HCT116 (cell line): ENCODE measurements around the gene TM4SF20. TPM values are rescaled to one million over a fixed set of nuclear protein-coding genes. Genes with fewer than 3 reads are reported as not detected.

ENCODE experiments used
- ATAC-seq: fragments of 200-7000 bp; cut with Tn5 transposase; 2 replicates; pipeline ENCODE4 v1.9.1; 2020; ENCODE audit warnings: mild to moderate bottlenecking, moderate library complexity
- BruUV-seq: library from RNA; stranded (reverse); fragments of 400-500 nt; replicated peaks from 2 replicates; lab custom pipeline; 2021; lab: Mats Ljungman, UMichigan
- CTCF ChIA-PET: fragments of 300-600 bp; sonication (Branson Sonifier 250); formaldehyde crosslinking; loops from one replicate; lab custom pipeline; 2021; ENCODE audit warnings: antibody characterized with exemption; lab: Charles Lee
- POLR2A ChIA-PET: fragments of 300-600, 350-600 bp; sonication (Branson Sonifier 250); formaldehyde crosslinking; loops from one replicate; lab custom pipeline; 2021; ENCODE audit warnings: antibody characterized with exemption; lab: Charles Lee
- RAD21 ChIA-PET, 2 experiments: fragments of 300-600 bp; sonication (Branson Sonifier 250); formaldehyde crosslinking; loops; one replicate each; lab custom pipeline; 2023; ENCODE audit warnings: low total read pairs in 2 of 2; ENCODE audit not compliant: uncharacterized antibody in 2 of 2, unreplicated experiment in 2 of 2, low non-redundant PET in 1 of 2; lab: Charles Lee
- DNase-seq: peaks from one replicate; pipeline ENCODE4 v3.0.0-alpha.2; 2010; ENCODE audit warnings: low read depth, low spot score
- H2AFZ ChIP-seq: fragments of 200-600 bp; shearing (Covaris generic), sonication (generic); 2 replicates; pipeline ENCODE4 v1.6.1; 2017; ENCODE audit warnings: low read depth, mixed run types, mixed read lengths, antibody characterized with exemption, low read length; ENCODE audit not compliant: poor library complexity, severe bottlenecking
- H3K27ac ChIP-seq: 2 replicates; pipeline ENCODE4 v1.5.1; 2012; ENCODE audit warnings: low read depth, low read length
- H3K27me3 ChIP-seq: fragments of 200-600 bp; sonication (generic); 2 replicates; pipeline ENCODE4 v1.6.1; 2016; ENCODE audit warnings: mixed run types, low read length, mixed read lengths; ENCODE audit not compliant: insufficient read depth
- H3K36me3 ChIP-seq, 2 experiments: fragments of 200-500 bp in 1 of 2; fragments of 200-600 bp in 1 of 2; sonication (Bioruptor generic) in 1 of 2; sonication (generic) in 1 of 2; 2 replicates each; pipeline versions ENCODE4 v1.5.1 to v1.6.1; 2014 to 2016; ENCODE audit warnings: low read length in 2 of 2, inconsistent platforms in 1 of 2, mixed read lengths in 1 of 2, mixed run types in 1 of 2; ENCODE audit not compliant: insufficient read depth in 2 of 2, control insufficient read depth in 1 of 2
- H3K4me1 ChIP-seq, 2 experiments: fragments of 200-600 bp in 1 of 2; sonication (generic) in 1 of 2; 2 replicates each; pipeline versions ENCODE4 v1.5.1 to v1.6.1; 2012 to 2017; ENCODE audit warnings: low read length in 2 of 2, inconsistent platforms in 1 of 2, mild to moderate bottlenecking in 1 of 2, mixed read lengths in 1 of 2, mixed run types in 1 of 2, moderate library complexity in 1 of 2; ENCODE audit not compliant: insufficient read depth in 2 of 2, control insufficient read depth in 1 of 2
- H3K4me2 ChIP-seq: fragments of 200-600 bp; sonication (generic); 2 replicates; pipeline ENCODE4 v1.6.1; 2017; ENCODE audit warnings: mixed run types, low read length, mixed read lengths
- H3K4me3 ChIP-seq, 2 experiments: fragments of 200-600 bp in 1 of 2; sonication (generic) in 1 of 2; replicated peaks in 1 of 2; 2 replicates each; pipeline ENCODE4 v1.5.1; 2011 to 2016; ENCODE audit warnings: low read length in 2 of 2, control low read depth in 1 of 2, low read depth in 1 of 2, mild to moderate bottlenecking in 1 of 2, mixed read lengths in 1 of 2, mixed run types in 1 of 2
- H3K79me2 ChIP-seq: fragments of 200-600 bp; sonication (generic); 2 replicates; pipeline ENCODE4 v1.6.1; 2017; ENCODE audit warnings: mild to moderate bottlenecking, mixed run types, low read length, moderate library complexity, mixed read lengths; ENCODE audit not compliant: insufficient read depth
- H3K9ac ChIP-seq: fragments of 200-600 bp; sonication (generic); 2 replicates; pipeline ENCODE4 v1.6.1; 2016; ENCODE audit warnings: low read length, mixed read lengths
- H3K9me2 ChIP-seq: fragments of 200-600 bp; sonication (generic), shearing (Covaris generic); 2 replicates; pipeline ENCODE4 v1.6.1; 2017; ENCODE audit warnings: mixed run types, mild to moderate bottlenecking, moderate library complexity; ENCODE audit not compliant: insufficient read depth
- H3K9me3 ChIP-seq, 2 experiments: fragments of 200-500 bp in 1 of 2; fragments of 200-600 bp in 1 of 2; sonication (Bioruptor generic) in 1 of 2; sonication (generic) in 1 of 2; 2 replicates each; pipeline ENCODE4 v1.6.1; 2014 to 2017; ENCODE audit warnings: low read length in 2 of 2, mixed read lengths in 2 of 2, inconsistent platforms in 1 of 2, low read depth in 1 of 2, mild to moderate bottlenecking in 1 of 2, mixed run types in 1 of 2, moderate library complexity in 1 of 2; ENCODE audit not compliant: control insufficient read depth in 1 of 2, insufficient read depth in 1 of 2
- H4K20me1 ChIP-seq: fragments of 200-600 bp; sonication (generic), shearing (Covaris generic); 2 replicates; pipeline ENCODE4 v1.6.1; 2017; ENCODE audit warnings: mixed run types, mild to moderate bottlenecking, moderate library complexity; ENCODE audit not compliant: insufficient read depth
- CBX3 ChIP-seq: IDR thresholded peaks from 2 replicates; pipeline ENCODE4 v1.6.1; 2012; ENCODE audit warnings: low read depth
- CEBPB ChIP-seq: IDR thresholded peaks from 2 replicates; pipeline ENCODE4 v1.6.1; 2012; ENCODE audit warnings: low read depth
- ELF1 ChIP-seq: IDR thresholded peaks from 2 replicates; pipeline ENCODE4 v1.6.1; 2012; ENCODE audit warnings: low read depth, borderline replicate concordance
- FOSL1 ChIP-seq: IDR thresholded peaks from 2 replicates; pipeline ENCODE4 v1.6.1; 2012; ENCODE audit warnings: low read depth
- JUND ChIP-seq: IDR thresholded peaks from 2 replicates; pipeline ENCODE4 v1.6.1; 2012
- RAD21 ChIP-seq: IDR thresholded peaks from 2 replicates; pipeline ENCODE4 v1.6.1; 2012; ENCODE audit warnings: low read depth, mild to moderate bottlenecking
- SP1 ChIP-seq: IDR thresholded peaks from 2 replicates; pipeline ENCODE4 v1.6.1; 2012; ENCODE audit warnings: low read depth
- ZFX ChIP-seq: fragments of 450-650 bp; IDR thresholded peaks from 2 replicates; pipeline ENCODE4 v1.6.1; 2017
- ZNF274 ChIP-seq: fragments of 200-500 bp; sonication (Bioruptor generic); IDR thresholded peaks from 2 replicates; pipeline ENCODE4 v1.6.1; 2014; ENCODE audit warnings: mild to moderate bottlenecking, low read depth, low read length, inconsistent platforms
- intact Hi-C: fragments of 100-400 bp; cut with micrococcal nuclease; formaldehyde crosslinking; loops from 2 replicates; pipeline ENCODE4 v1.10.0; 2022
- total RNA-seq: library from RNA; stranded (reverse); gene quantifications from one replicate; pipeline ENCODE4 v1.2.1, GENCODE V29; 2021; ENCODE audit not compliant: unreplicated experiment
- TF ChIP-seq, protein P1 (sequence below), 3 experiments: fragments of 200-600 bp in 1 of 3; sonication (generic) in 1 of 3; IDR thresholded peaks in 2 of 3; conservative IDR thresholded peaks in 1 of 3; 2 replicates each; pipeline ENCODE4 v1.5.1; 2012 to 2017; ENCODE audit warnings: low read depth in 2 of 3, low read length in 2 of 3, antibody characterized with exemption in 1 of 3, borderline replicate concordance in 1 of 3, control low read depth in 1 of 3, mild to moderate bottlenecking in 1 of 3, mixed read lengths in 1 of 3, mixed run types in 1 of 3, moderate library complexity in 1 of 3; ENCODE audit not compliant: insufficient read depth in 1 of 3

The TM4SF20 gene
- total RNA-seq, 1 experiment from 2014 or later = not detected

GRCh38 chr2:227351639-227352038, 27.5 kb downstream of the TM4SF20 start (continued):
- TF ChIP-seq CBX3 (no peak), ELF1 (no peak), FOSL1 (no peak), SP1 (no peak), JUND (no peak), RAD21 (no peak), ZFX (no peak)
- TF ChIP-seq, protein P1, sequence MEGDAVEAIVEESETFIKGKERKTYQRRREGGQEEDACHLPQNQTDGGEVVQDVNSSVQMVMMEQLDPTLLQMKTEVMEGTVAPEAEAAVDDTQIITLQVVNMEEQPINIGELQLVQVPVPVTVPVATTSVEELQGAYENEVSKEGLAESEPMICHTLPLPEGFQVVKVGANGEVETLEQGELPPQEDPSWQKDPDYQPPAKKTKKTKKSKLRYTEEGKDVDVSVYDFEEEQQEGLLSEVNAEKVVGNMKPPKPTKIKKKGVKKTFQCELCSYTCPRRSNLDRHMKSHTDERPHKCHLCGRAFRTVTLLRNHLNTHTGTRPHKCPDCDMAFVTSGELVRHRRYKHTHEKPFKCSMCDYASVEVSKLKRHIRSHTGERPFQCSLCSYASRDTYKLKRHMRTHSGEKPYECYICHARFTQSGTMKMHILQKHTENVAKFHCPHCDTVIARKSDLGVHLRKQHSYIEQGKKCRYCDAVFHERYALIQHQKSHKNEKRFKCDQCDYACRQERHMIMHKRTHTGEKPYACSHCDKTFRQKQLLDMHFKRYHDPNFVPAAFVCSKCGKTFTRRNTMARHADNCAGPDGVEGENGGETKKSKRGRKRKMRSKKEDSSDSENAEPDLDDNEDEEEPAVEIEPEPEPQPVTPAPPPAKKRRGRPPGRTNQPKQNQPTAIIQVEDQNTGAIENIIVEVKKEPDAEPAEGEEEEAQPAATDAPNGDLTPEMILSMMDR (IDR thresholded peaks at IDR 0.05 in 2 of 3, conservative IDR thresholded peaks at IDR 0.05 in 1 of 3; ENCODE audit: borderline replicate concordance in 1 of 3, insufficient read depth in 1 of 3, low read depth in 2 of 3, low read length in 2 of 3) = no peak

DNA sequence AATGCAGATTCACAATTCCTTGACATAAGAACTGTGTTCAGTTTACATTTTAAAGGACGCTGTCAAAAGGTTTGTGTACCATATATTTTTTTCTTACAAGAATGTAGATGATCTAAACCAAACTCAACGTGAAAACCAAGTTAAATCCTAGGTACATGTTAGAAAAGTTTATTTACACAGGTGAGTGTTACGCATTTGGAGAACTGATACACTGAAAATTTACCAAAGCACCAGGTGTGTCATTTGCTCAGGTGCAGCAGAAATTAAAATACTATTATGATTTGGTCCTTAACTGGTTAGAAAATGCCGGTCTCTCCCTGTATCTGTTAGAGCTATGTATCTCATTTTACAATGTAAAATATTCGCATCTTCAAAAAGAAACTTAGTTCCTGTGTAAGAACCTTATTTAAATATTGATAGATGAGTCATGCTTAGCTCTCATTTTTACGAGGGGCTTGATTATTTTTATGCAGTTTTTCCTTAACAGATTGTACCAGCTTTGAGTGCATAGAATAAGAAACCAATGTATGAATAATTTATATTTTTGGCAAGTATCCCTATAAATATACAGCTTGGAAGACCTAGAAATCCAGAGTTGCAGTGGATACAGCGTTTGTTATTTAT, 29.0 kb downstream of the TM4SF20 start:
- intact Hi-C loops = loop anchor here (10.0 kb wide), 1 partner anchor 215 kb away; no protein-coding TSS in a partner anchor
- Histone ChIP-seq H3K79me2 (0 out of 2 replicates have a peak, but pooled peaks cover 6% of the 10 kb centered on the region), H4K20me1 (no peaks in the 10 kb centered on the region), H3K9me3 (no peaks in the 10 kb centered on the region), H3K4me2 (no peak overlapping the region), H2AFZ (no peak overlapping the region), H3K4me3 (no peak overlapping the region), H3K9ac (no peak overlapping the region), H3K27me3 (no peaks in the 10 kb centered on the region), H3K9me2 (no peaks in the 10 kb centered on the region), H3K4me1 (no peaks in the 10 kb centered on the region), H3K36me3 (peaks cover 4 to 19% of the 10 kb centered on the region in 2 experiments; a peak in 3 of 4 replicates), H3K27ac (no peak overlapping the region)
- no peak for DNase-seq
- BruUV-seq = no TSS peak
- CTCF ChIA-PET = no interaction called here
- POLR2A ChIA-PET = no interaction called here
- ATAC-seq = no peak
- no peak for TF ChIP-seq CEBPB
- TF ChIP-seq ZNF274 = no peak
- RAD21 ChIA-PET = no interaction called here
